ENCODE results near the gene APOBEC3H. TPM values are rescaled to one million over a fixed set of nuclear protein-coding genes. Genes with fewer than 3 reads are reported as not detected.

APOBEC3H gene
- total RNA-seq, 1 donor from 2014 or later, result not detected

DNA sequence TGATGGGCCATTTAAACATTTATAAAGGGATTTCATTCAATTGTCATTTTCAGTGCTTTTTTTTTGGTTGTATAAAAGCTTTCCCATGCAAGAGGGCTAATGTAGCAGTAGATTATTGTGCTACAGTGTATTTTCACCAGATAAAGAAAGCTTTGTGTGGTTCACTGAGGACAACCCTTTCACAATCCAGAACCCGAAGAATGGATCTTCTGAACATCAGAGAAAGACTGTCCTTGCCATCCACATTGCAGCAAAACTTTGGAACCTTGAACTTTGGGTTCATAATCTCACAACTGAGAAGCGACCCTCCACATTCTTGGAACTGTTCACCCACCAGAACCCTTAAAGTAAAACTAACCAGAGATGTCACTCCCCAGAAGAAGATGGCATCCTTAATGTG lies 9.3 kb downstream of the APOBEC3H start:
- no peak for FAIRE-seq
- no peak for DNase-seq (ENCODE audit: low spot score in 2 of 2)

DNA sequence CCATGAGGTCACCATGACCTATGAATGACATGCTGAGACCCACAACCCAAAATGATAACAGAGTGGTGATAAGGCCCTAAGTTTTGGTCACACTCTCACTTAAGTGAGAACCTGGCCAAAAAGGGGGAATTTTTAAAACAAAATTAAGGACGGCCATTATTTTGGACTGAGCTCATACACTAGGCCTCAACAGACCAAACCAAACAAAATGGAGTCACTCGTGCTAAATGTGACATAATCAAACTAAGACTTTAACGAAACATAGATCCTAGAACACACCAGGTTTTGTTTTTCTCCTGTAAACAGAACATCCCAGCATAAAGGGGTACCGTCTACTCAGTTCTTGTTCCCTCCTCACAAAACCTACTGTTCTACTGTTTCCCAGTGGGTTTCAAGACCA lies 11.4 kb downstream of the APOBEC3H start:
- DNase-seq (ENCODE audit: low spot score in 2 of 2), result no peak
- FAIRE-seq, result no peak

DNA sequence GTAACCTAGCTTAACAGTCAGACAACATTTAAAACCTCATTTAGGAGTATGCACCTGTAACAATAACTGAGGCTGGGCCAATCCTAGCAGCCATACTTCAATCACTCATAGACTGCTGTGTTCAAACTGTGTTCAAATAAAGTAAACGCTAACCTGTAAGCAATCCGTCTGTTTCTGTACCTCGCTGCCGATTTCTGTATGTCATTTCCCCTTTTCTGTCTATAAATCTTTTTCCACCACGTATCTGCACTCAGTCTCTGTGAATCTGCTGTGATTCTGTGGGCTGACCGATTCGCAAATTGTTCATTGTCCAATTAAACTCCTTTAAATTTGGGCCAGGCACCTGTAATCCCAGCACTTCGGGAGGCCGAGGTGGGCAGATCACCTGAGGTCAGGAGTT lies 12.3 kb downstream of the APOBEC3H start:
- DNase-seq (ENCODE audit: low spot score in 2 of 2), result no peak
- no peak for FAIRE-seq

DNA sequence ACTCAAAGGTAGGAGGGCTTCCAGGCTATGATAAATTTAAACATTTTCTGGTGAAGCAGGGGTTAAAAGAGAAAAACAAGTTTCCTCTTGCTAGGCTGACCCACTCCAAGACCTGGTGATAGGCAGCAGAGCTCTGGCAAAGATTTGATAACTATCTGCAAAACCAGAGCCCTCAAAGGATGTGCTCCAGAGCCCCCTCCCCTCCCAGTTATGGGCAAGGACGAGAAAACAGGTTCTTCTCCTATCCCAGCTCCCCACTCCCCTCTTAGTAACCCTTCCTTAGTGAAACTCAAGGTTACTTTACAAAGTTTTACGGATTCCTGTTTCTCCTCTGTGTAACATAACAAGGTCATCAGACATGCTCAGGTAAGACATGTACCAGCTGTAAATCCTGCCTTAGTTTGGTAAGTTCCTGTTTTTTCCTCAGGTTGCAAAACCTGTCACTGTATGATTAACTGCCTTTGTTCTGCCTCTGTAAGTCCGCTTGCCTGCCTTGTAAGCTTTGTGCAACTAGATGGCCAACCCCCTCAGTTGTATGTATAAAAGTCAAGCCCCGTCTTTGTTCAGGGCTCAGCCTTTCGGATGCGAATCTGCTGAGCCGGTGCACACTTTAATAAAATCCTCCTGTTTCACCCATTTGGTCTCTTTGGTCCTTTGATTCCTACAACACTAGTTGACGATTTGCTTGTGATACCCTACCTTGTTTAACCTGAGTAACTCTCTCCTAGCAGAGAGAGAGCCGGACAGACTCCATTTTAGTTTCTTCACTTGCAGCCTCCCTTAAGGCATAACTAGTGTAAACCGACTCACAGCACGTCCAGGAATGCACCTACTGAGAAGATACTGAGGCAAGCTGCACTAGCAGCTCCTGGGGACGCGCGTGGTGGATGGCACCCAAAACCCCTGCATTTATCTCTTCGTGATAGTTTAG lies 13.9 kb downstream of the APOBEC3H start:
- DNase-seq (ENCODE audit: low spot score in 2 of 2) (no peak), FAIRE-seq (no peak)

DNA sequence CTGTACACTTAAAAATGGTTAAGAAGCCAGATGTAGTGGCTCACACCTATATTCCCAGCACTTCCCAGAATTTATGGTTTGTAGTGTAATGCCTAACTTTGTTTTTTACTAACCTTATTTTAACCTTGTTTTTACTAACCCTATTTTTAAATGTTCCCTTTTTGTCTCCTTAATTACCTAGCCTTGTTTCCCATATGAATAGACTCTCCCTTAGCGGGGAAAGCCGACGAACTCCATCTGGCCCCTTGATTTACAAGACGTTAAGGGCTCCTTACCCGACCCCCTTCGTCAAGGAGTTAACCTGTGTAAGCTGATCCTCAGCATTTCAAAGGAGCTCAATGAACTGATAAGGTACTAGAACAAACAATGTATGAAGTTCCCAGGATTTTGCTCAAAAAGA lies 17.1 kb downstream of the APOBEC3H start:
- no peak for FAIRE-seq
- no peak for DNase-seq (ENCODE audit: low spot score in 2 of 2)

DNA sequence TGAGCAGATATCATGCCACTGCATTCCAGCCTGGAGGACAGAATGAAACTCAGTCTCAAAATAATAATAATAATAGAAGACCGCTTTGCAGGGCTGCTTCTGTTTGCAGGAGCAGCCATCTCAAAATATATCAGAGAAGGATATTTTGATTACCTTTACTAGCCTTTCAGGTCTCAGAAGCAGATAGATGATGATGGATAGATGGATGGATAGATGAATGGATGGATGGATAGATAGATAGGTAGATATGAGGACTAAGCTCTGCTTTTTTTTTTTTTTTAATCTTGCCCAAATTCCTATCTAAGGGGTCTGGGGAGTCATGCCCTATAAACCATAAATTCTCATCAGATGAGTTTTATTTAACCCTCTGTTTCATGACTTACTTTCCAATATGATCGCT lies 18.5 kb downstream of the APOBEC3H start:
- FAIRE-seq (no peak), DNase-seq (ENCODE audit: low spot score in 2 of 2) (no peak)

DNA sequence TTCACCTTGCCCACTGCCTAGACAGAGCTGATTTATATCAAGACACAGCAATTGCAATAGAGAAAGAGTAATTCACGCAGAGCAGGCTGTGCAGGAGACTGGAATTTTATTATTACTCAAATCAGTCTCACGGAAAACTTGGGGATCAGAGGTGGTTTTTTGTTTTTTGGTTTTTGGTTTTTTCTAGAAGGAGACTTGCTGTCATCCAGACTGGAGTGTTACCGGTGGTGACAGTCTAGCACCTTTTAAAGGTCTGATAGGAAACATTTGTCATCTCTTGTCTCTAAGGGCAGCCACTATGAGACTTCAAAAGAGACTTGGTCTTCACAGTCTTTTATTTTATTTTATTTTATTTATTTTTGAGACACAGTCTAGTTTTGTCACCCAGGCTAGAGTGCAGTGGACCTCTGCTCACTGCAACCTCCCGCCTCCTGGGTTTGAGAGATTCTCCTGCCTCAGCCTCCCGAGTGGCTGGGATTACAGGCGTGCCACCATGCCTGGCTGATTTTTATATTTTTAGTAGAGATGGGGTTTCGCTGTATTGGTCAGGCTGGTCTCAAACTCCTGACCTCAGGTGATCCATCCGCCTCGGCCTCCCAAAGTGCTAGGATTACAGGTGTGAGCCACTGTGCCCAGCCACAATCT lies 19.1 kb downstream of the APOBEC3H start:
- DNase-seq (ENCODE audit: low spot score in 2 of 2) (no peak), FAIRE-seq (no peak)

DNA sequence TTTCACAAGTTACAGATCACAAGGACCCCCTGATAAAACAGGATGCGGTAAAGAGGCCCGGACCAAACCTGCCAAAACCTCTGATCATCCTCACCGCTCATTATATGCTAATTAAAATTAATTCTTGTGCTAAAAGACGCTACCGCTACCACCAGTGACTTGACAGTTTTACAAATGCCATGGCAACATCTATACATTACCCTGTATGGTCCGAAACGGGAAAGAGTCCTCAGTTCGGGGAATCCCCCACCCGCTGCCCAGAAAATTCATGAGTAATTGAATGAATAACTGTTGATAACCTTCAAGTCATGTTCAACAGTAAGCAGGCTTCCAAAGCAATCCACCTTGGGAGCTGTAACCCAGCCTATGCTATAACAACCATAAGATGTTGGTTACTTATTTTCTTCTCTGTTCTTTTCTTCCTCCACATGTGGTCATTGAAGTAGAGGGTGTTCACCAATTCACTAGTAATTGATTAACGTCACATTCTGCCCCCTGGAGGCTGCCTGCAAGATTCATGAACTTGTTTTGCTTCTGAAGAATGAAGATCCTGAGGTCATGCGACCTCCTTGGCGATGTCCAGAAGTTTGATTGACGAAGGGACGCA lies 20.6 kb downstream of the APOBEC3H start:
- no peak for DNase-seq (ENCODE audit: low spot score in 2 of 2)
- FAIRE-seq, result no peak

DNA sequence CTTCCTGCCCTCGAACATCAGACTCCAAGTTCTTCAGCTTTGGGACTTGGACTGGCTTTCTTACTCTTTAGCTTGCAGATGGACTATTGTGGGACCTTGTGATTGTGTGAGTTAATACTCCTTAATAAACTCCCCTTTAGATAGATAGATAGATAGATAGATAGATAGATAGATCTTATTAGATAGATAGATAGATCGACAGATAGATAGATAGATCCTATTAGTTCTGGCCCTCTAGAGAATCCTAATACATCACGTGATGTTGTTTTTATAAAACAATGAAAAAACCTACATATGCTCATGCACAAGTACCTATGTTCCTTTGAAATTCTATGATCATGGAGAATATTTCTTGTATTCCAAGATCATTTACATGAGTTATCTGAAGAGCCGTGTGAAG lies 23.9 kb downstream of the APOBEC3H start:
- DNase-seq (ENCODE audit: low spot score in 2 of 2) (no peak), FAIRE-seq (no peak)

DNA sequence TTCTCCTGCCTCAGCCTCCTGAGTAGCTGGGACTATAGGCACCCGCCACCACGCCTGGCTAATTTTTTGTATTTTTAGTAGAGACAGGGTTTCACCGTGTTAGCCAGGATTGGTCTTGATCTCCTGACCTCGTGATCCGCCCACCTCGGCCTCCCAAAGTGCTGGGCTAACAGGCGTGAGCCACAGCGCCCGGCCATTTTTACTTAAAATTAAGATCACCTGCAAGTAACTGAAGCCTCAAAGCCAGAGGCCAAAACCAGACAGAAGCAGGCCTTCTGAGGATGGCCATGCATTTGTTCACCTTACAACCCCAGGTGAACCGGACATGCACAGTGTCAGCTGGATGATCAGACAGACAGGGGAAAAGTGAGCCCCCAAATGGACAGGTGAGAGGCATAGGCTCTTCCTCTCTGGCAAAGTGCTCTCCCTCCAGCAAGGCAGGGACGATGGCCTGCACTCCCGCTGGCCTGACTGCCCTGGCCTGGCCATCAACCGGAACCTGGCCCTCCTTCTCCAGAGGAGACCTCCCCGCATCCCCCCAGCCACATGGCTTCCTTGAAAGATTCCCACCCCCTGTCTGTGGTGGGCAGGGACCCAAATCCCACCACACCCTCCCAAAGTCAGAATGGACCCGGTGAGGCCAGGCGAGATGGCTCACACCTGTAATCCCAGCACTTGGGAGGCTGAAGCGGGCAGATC lies 25.9 kb downstream of the APOBEC3H start:
- DNase-seq (ENCODE audit: low spot score in 2 of 2) (no peak), FAIRE-seq (no peak)

DNA sequence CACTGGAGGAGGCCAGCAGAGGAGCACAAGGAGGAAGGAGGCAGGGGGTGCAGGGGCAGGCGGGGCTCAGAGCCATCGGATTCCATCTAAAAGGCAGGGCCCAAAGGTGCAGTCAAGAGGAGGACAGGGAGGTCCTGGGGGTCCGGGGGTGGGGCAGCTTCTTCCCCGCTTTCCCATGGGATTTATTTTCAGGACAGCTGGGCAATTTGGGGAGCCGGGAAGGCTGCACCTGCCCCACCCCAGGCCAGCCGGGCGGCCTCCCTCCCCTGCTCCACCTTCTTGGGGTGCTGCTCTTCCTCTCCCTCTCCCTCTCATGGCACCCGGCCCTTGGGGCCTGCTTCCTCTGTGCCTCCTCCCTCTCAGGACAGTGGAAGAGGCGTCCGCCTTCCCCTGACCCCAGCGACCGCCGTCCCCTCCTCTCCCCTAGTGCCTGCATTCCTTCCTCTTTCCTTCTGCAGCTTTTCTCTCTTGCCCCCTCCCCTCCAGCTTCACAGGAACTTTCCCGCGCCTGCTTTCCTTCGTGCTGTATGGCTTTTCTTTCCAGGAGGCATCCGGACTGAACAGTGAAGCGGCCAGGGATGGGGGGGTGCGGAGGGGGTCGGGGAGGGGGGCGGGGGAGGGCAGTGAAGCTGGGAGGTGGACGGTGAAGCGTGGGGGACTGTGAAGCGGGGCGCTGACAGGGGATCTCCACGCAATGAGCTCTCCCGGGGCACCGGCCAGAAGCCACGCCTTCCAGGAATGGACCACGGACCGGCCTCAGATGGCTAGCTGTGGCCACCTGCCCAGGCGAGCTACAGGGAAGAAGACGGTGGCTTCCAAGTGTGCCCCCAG lies 26.9 kb downstream of the APOBEC3H start:
- DNase-seq (ENCODE audit: low spot score in 2 of 2), result peak in 1 of 2 donors; percentile 11
- no peak for FAIRE-seq

DNA sequence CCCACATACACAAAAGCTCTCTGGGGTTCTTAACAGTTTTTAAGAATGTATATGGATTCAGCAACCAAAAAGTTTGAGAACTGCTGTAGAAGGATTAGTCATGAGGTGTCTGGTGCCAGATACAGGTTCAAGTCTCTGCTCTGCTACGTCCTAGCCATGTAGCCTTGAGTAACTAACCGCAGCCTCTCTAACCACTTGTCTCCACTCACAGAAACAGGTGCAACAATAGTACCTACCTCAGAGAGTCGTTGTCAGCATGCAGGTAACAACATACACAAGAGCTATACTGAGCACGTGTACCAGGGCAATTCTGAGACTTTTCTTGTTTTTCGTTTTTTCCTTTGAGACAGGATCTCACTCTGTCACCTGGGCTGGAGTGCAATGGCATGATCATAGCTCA lies 28.6 kb downstream of the APOBEC3H start:
- FAIRE-seq, result no peak
- no peak for DNase-seq (ENCODE audit: low spot score in 2 of 2)

DNA sequence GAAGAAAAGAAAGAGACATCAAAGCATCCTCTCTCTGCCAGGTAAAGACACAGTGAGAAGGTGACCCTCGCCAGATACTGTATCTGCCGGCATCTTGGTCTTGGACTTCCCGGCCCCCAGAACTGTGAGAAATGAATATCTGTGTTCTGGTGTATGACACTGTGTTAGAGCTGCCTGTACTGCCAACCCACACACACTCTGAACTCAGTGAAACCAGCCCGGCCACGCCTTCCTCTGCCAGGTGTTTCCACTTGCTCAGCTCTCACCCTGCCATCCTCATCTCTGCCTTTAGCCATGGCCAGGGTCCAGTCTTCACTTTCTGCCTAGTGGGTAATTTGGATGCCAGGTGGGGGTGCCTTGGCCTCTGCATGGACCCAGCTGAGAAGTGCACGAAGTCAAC lies 31.5 kb downstream of the APOBEC3H start:
- no peak for FAIRE-seq
- DNase-seq (ENCODE audit: low spot score in 2 of 2), result no peak

DNA sequence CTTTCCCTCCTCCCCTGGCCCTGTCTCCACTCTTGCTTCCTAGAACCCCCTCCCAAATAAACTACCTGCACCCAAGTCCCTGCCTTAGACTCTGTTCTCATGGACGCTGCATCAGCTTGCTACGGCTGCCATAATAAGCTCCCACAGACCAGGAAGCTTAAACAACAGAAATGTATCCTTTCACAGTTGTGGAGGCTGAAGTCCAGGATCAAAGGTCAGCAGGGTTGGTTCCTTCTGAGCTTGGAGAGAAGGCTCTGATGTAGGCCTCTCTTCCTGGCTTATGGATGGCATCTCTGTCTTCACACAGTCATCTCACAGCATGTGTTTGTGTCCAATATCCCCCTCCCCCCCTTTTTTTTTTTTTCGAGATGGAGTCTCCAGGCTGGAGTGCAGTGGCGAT lies 32.0 kb downstream of the APOBEC3H start:
- DNase-seq (ENCODE audit: low spot score in 2 of 2) (no peak), FAIRE-seq (no peak)

DNA sequence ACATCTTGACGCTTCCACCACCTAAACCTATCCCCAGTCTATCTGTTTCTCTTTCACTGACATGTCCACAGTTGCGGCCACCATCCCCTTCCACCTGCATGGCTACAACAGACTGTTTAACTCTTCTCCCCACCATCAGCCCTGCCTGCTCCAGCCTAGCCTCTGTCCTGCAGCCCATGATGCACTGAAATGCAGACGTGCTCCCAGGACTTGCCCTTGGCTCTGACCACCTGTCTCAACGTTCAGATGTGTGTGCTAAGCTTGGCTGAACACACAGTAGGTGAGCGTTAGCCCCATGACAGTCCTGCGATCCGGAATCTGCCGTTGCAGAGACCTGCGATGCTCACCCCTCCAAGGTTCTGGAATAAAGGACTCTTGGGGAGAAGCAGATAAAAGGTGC lies 32.7 kb downstream of the APOBEC3H start:
- FAIRE-seq, result no peak
- DNase-seq (ENCODE audit: low spot score in 2 of 2), result no peak

DNA sequence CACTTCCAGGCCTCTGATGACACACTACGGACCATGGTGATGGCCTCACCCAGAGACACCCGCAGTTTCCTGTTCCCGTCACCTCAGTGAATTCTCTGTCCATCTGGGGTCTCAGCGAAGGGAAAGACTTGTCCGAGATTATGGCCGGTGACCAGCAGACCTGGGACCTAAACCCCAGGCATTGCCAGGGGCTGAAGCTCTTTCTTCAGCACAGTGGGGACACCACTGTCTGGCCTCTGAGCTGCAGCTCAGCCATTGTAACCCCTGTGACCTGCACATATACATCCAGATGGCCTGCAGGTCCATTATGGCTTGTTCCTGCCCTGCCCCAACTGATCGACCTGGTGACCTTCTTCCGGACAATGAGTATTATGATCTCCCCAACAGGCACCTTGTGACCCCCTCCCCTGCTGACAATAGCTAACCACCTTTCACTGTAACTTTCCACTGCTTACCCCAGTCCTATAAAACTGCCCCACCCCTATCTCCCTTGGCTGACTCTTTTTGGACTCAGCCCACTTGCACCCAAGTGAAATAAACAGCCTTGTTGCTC lies 33.2 kb downstream of the APOBEC3H start:
- DNase-seq (ENCODE audit: low spot score in 2 of 2) (no peak), FAIRE-seq (no peak)

DNA sequence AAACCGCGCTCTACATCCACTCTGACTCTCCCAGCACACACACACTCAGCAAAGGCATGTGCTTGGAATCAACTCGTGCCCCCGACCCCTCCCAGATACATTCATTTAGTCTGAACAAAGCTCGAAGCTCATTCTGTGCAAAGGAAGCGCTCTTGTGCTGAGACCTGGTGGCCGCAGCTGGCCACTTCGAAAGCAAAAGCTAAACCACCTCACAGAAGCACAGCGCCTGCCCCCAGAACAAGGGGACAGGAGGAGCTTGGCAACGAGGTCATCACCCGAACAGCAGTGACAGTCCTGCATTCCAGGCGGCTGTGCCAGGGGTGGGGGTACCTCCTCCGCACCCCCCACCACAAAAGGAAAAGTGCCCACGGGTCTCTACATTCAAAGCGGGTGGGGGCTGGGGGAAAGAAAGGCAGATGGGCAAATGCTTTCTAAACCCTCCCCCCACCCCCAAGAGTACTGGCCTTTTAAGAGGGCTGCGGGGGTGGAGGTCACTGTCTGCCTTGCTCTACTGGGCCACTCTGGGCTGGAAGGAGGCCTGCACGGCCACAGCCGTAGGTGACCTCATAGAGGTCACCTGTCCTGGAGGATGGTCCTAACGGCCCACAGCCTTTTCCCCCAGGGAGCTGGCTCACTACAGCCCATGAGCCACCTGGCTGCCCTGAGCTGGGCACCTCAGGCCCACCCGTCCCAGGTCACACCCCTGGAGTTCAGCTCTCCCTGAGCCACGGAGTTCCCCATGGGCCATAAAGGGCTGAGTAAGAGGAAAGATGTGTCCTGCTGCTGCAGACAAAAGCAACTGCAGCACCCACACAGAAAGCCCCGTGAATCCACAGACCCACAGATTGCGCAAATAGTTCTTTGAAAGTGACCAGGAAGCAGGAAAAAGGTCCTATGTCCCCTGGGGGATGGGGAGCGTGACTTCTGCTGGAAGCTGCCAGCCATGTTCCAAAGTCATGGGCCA lies 34.1 kb downstream of the APOBEC3H start:
- DNase-seq (ENCODE audit: low spot score in 2 of 2) (no peak), FAIRE-seq (no peak)

DNA sequence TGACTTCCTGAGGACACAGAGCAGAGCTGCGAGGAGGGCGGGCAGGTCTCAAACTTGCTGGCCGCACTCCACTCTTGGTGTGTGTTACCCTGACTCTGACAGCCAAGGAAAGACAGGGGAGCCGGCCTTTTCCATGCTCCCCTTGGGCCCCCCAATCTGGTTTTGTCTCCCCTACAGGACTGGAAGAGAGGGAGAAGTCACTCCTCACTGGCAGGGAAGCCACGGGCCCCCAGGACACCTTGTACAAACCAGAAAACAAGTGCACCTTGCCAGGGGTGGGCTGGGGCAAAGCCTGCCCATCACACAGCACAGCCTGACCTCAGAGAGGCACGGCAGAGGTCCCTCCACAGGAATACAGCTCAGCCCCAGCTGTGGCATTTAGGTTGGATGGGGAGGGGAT lies 35.2 kb downstream of the APOBEC3H start:
- no peak for FAIRE-seq
- DNase-seq (ENCODE audit: low spot score in 2 of 2), result no peak

Data from frontal cortex (tissue), 4 donors.